ENCODE measurements around the gene RECK. TPM values are rescaled to one million over a fixed set of nuclear protein-coding genes. Genes with fewer than 3 reads are reported as not detected.
"Not testable (repeated sequence)": the region's sequence is repeated elsewhere in the genome, so short reads cannot be mapped to it uniquely, and the experiment has no call there.

The RECK gene
- total RNA-seq, 1 donor from 2014 or later = 11.1 TPM

DNA sequence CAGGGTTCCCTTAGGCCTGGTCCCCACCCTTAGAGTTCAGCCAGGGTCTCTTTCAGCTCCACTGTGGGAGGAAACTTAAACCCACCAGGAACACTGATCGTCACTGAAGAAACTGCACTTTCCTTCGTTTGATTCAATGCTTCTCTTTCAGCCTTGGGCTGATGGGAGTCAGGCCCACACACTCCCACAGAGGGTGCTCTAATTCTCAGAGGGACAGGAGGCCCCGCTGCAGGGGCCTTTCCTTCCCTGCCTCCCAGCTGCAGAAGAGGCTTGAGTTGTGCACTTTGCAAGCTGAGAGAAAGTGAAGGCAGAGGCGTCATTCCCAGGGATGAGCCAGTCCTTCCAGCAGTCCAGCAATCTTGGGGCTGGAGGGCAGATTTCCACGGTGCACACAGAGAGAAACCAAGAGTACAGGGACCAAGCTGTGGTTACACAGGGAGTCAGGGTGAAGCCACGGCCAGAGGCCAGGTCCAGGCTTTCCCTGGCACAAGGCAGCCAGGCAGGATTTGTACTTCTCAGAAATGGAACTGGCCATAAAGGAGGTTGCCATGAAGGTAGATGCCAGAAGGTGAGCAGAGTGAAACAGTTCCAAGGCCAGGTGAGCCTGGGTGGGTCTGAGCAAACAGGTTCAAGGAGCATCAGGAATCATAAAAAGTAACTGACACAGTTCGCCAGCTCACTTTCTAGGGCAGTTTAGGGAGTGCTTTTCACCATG lies 89.5 kb downstream of the RECK start:
- TF ChIP-seq, protein P1, sequence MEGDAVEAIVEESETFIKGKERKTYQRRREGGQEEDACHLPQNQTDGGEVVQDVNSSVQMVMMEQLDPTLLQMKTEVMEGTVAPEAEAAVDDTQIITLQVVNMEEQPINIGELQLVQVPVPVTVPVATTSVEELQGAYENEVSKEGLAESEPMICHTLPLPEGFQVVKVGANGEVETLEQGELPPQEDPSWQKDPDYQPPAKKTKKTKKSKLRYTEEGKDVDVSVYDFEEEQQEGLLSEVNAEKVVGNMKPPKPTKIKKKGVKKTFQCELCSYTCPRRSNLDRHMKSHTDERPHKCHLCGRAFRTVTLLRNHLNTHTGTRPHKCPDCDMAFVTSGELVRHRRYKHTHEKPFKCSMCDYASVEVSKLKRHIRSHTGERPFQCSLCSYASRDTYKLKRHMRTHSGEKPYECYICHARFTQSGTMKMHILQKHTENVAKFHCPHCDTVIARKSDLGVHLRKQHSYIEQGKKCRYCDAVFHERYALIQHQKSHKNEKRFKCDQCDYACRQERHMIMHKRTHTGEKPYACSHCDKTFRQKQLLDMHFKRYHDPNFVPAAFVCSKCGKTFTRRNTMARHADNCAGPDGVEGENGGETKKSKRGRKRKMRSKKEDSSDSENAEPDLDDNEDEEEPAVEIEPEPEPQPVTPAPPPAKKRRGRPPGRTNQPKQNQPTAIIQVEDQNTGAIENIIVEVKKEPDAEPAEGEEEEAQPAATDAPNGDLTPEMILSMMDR (IDR thresholded peaks at IDR 0.05; ENCODE audit: partially characterized antibody, unreplicated experiment) = no peak
- H3K4me3 Mint-ChIP-seq (ENCODE audit: unreplicated experiment) = no peak overlapping the region
- H3K27ac Mint-ChIP-seq (ENCODE audit: unreplicated experiment) = no peak overlapping the region
- H3K9me3 Mint-ChIP-seq (ENCODE audit: unreplicated experiment) = no peaks in the 10 kb centered on the region
- H3K4me1 Mint-ChIP-seq (ENCODE audit: low read depth, unreplicated experiment) = no peaks in the 10 kb centered on the region
- H3K36me3 Mint-ChIP-seq (ENCODE audit: unreplicated experiment) = peaks cover 9% of the 10 kb centered on the region
- DNase-seq = no peak
- peaks cover 8% of the 10 kb centered on the region for H3K27me3 Mint-ChIP-seq (ENCODE audit: unreplicated experiment)

DNA sequence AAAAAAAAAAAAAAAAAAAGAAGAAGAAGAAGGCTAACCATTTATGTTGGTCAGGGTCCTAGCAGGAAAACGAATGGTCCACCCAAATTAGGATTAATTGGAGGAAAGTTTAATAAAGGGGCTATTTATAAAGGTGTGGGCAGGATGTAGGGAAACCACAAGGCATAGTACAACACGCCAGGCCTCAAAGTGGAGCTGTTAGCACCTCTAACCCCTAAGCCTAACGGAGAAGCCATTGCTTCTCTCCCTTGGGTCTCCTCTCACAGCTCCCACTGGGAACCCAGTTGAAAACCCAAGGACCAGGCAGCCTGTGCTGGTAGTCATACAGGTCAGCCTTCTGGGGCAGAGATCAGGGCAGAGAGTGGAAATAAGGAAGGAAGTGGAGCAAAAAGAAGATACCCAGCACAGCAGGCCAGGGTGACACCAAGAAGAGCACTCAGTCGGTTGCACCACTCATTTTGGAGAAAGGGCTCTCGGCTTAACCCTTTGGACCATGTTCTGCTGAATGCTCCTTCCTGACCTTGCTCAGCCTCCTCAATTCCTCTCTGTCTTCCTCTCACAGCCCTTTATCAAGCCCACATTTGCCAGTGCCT lies 91.0 kb downstream of the RECK start:
- Mint-ChIP-seq H3K27me3 (ENCODE audit: unreplicated experiment) (peaks cover 6% of the 10 kb centered on the region), H3K27ac (ENCODE audit: unreplicated experiment) (no peak overlapping the region), H3K4me3 (ENCODE audit: unreplicated experiment) (no peak overlapping the region), H3K9me3 (ENCODE audit: unreplicated experiment) (no peaks in the 10 kb centered on the region), H3K4me1 (ENCODE audit: low read depth, unreplicated experiment) (no peaks in the 10 kb centered on the region), H3K36me3 (ENCODE audit: unreplicated experiment) (peaks cover 3% of the 10 kb centered on the region)
- TF ChIP-seq, protein P1 (IDR thresholded peaks at IDR 0.05; ENCODE audit: partially characterized antibody, unreplicated experiment) = no peak
- no peak for DNase-seq

DNA sequence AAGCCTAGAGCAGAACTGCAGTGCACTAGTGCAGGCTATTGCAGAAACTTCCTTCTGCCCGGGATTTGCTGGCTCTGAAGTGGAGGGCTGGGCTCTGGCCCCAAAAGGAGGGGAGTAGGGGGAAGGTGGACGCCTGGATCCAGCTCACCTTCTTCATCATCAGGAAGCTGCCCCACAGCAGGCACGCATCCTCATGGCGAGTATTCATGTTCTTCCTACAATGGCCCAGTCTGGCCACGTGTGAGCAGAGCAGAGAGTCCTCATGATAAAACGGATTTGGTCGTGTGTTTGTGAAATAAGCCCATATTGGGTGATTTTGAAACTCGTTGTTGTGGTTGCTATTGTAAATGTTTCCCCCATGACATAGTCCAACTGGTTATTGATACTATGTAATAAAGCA lies 91.6 kb downstream of the RECK start:
- Mint-ChIP-seq H3K27ac (ENCODE audit: unreplicated experiment) (no peak overlapping the region), H3K27me3 (ENCODE audit: unreplicated experiment) (peaks cover 6% of the 10 kb centered on the region), H3K9me3 (ENCODE audit: unreplicated experiment) (no peaks in the 10 kb centered on the region), H3K36me3 (ENCODE audit: unreplicated experiment) (no peaks in the 10 kb centered on the region), H3K4me3 (ENCODE audit: unreplicated experiment) (no peak overlapping the region), H3K4me1 (ENCODE audit: low read depth, unreplicated experiment) (no peaks in the 10 kb centered on the region)
- no peak for DNase-seq
- TF ChIP-seq, protein P1 (IDR thresholded peaks at IDR 0.05; ENCODE audit: partially characterized antibody, unreplicated experiment) = no peak

DNA sequence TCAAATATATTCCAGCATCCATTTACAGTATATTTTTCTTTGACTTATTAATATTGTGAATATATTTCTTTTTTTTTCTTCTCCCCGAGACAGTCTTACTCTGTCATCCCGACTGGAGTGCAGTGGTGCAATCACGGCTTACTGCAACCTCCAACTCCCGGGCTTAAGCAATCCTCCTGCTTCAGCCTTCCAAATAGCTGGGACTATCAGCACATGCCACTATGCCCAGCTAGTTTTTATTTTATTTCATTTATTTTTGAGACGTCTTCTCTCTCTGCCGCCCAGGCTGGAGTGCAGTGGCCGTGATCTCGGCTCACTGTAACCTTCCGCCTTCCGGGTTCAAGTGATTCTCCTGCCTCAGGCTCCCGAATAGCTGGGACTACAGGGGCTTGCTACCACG lies 92.4 kb downstream of the RECK start:
- peaks cover 6% of the 10 kb centered on the region for H3K27me3 Mint-ChIP-seq (ENCODE audit: unreplicated experiment)
- TF ChIP-seq, protein P1 (IDR thresholded peaks at IDR 0.05; ENCODE audit: partially characterized antibody, unreplicated experiment) = no peak
- no peaks in the 10 kb centered on the region for H3K9me3 Mint-ChIP-seq (ENCODE audit: unreplicated experiment)

DNA sequence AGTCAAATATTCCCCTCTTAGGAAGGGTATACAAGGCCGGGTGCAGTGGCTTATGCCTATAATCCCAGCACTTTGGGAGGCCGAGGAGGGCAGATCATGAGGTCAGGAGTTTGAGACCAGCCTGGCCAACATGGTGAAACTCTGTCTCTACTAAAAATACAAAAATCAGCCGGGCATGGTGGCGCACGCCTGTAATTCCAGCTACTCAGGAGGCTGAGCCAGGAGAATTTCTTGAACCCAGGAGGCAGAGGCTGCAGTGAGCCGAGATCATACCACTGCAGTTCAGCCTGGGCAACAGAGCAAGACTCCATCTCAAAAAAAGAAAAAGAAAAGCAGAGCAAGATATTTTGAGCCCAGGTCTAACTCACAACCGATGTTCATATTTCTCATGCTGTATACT lies 95.0 kb downstream of the RECK start:
- not testable (repeated sequence) for H3K4me1 Mint-ChIP-seq (ENCODE audit: low read depth, unreplicated experiment); H3K27ac Mint-ChIP-seq (ENCODE audit: unreplicated experiment); H3K9me3 Mint-ChIP-seq (ENCODE audit: unreplicated experiment); H3K36me3 Mint-ChIP-seq (ENCODE audit: unreplicated experiment); H3K27me3 Mint-ChIP-seq (ENCODE audit: unreplicated experiment); DNase-seq; H3K4me3 Mint-ChIP-seq (ENCODE audit: unreplicated experiment)

More for the DNA sequence above, 92.4 kb downstream of the RECK start:
- DNase-seq = no peak
- Mint-ChIP-seq H3K27ac (ENCODE audit: unreplicated experiment) (no peak overlapping the region), H3K4me1 (ENCODE audit: low read depth, unreplicated experiment) (no peaks in the 10 kb centered on the region), H3K36me3 (ENCODE audit: unreplicated experiment) (no peaks in the 10 kb centered on the region), H3K4me3 (ENCODE audit: unreplicated experiment) (no peak overlapping the region)
